Keratinocyte (primary cell): ENCODE data around the gene CUEDC1. TPM values are rescaled to one million over a fixed set of nuclear protein-coding genes. Genes with fewer than 3 reads are reported as not detected.

Source experiments
- DNase-seq: peaks from one replicate; pipeline ENCODE4 v3.0.0-alpha.2; 2011; ENCODE audit warnings: low read depth, missing footprints, low spot score
- FAIRE-seq: peaks from 2 replicates; lab custom pipeline; 2011; peaks lifted over from hg19 to GRCh38; lab: Jason Lieb, UNC
- H2AFZ ChIP-seq: 2 replicates; pipeline ENCODE4 v1.6.0; 2012; ENCODE audit warnings: low read length, control low read depth, inconsistent platforms; ENCODE audit not compliant: control insufficient read depth
- H3K27ac ChIP-seq: 2 replicates; pipeline ENCODE4 v1.5.1; 2011; ENCODE audit warnings: low read length; ENCODE audit not compliant: control insufficient read depth, insufficient read depth
- H3K27me3 ChIP-seq: 3 replicates; pipeline ENCODE4 v1.6.0; 2011; ENCODE audit warnings: low read length; ENCODE audit not compliant: control insufficient read depth, insufficient read depth; ENCODE audit errors: extremely low read depth
- H3K36me3 ChIP-seq, 2 experiments: 2 replicates in 1 of 2; 3 replicates in 1 of 2; pipeline ENCODE4 v1.5.1; 2011; ENCODE audit warnings: low read length in 2 of 2, mild to moderate bottlenecking in 1 of 2; ENCODE audit not compliant: control insufficient read depth in 2 of 2, insufficient read depth in 2 of 2; ENCODE audit errors: extremely low read depth in 1 of 2
- H3K4me1 ChIP-seq: 3 replicates; pipeline ENCODE4 v1.5.1; 2011; ENCODE audit warnings: low read length; ENCODE audit not compliant: control insufficient read depth, insufficient read depth; ENCODE audit errors: extremely low read depth
- H3K4me2 ChIP-seq: 3 replicates; pipeline ENCODE4 v1.6.0; 2011; ENCODE audit warnings: low read depth, low read length; ENCODE audit not compliant: control insufficient read depth, insufficient read depth; ENCODE audit errors: extremely low read depth
- H3K4me3 ChIP-seq, 3 experiments: fragments of 200-600 bp in 1 of 3; sonication (generic) in 1 of 3; 2 replicates in 2 of 3; 3 replicates in 1 of 3; pipeline ENCODE4 v1.5.1; 2011 to 2016; ENCODE audit warnings: low read length in 3 of 3, mild to moderate bottlenecking in 3 of 3, control low read depth in 2 of 3, inconsistent platforms in 1 of 3, low read depth in 1 of 3, mixed read lengths in 1 of 3, mixed run types in 1 of 3, moderate library complexity in 1 of 3; ENCODE audit not compliant: control insufficient read depth in 2 of 3, insufficient read depth in 2 of 3; ENCODE audit errors: extremely low read depth in 1 of 3
- H3K79me2 ChIP-seq: 2 replicates; pipeline ENCODE4 v1.6.0; 2012; ENCODE audit warnings: low read length; ENCODE audit not compliant: control insufficient read depth, insufficient read depth
- H3K9ac ChIP-seq: 3 replicates; pipeline ENCODE4 v1.6.0; 2011; ENCODE audit warnings: low read length; ENCODE audit not compliant: control insufficient read depth, insufficient read depth; ENCODE audit errors: extremely low read depth
- H3K9me1 ChIP-seq: 3 replicates; pipeline ENCODE4 v1.6.0; 2011; ENCODE audit warnings: low read length; ENCODE audit not compliant: control insufficient read depth, insufficient read depth; ENCODE audit errors: extremely low read depth
- H3K9me3 ChIP-seq: 2 replicates; pipeline ENCODE4 v1.5.1; 2012; ENCODE audit warnings: low read depth, low read length; ENCODE audit not compliant: control insufficient read depth
- H4K20me1 ChIP-seq: 3 replicates; pipeline ENCODE4 v1.6.0; 2011; ENCODE audit warnings: low read length; ENCODE audit not compliant: control insufficient read depth, insufficient read depth; ENCODE audit errors: extremely low read depth
- EZH2 ChIP-seq: IDR thresholded peaks from one replicate; pipeline ENCODE4 v1.6.1; 2012; ENCODE audit warnings: inconsistent platforms, mild to moderate bottlenecking, low read length, moderate library complexity
- dilution Hi-C: fragments of 300-500 bp; cut with MboI; formaldehyde crosslinking; loops from one replicate; pipeline ENCODE4 v1.7.0; 2020; ENCODE audit warnings: low sequenced_read_pairs; ENCODE audit not compliant: extremely low pct_ligation_motif_present
- polyA plus RNA-seq, 5 experiments: library from polyadenylated mRNA; depleted of rRNA in 3 of 5; stranded (reverse) in 3 of 5; stranded (forward) in 1 of 5; unstranded in 1 of 5; fragments of >200 nt; gene quantifications; 1 replicate in 1 of 5; 2 replicates in 3 of 5; 3 replicates in 1 of 5; pipeline versions ENCODE4 v1.2.1 to v1.2.3, GENCODE V29; 2011 to 2012; ENCODE audit warnings: missing spikeins in 2 of 5, low read depth in 1 of 5, low replicate concordance in 1 of 5
- TF ChIP-seq, protein P1 (sequence below), 3 experiments: IDR thresholded peaks in 1 of 3; conservative IDR thresholded peaks in 1 of 3; optimal IDR thresholded peaks in 1 of 3; 2 replicates in 2 of 3; 3 replicates in 1 of 3; pipeline versions ENCODE3 to v1.5.1; 2011; ENCODE audit warnings: low read length in 3 of 3, mild to moderate bottlenecking in 3 of 3, moderate library complexity in 2 of 3, control low read depth in 1 of 3, inconsistent platforms in 1 of 3; ENCODE audit not compliant: insufficient read depth in 2 of 3; ENCODE audit errors: extremely low read depth in 1 of 3

The CUEDC1 gene
- polyA plus RNA-seq, 1 donor (not counting 4 experiments of a cell fraction or from before 2014, with no cell fraction given): 12.9 TPM

GRCh38 chr17:57838857-57839570, 116.2 kb downstream of the CUEDC1 start:
- peaks cover 16 to 18% of the 10 kb centered on the region in 2 experiments for H3K36me3 ChIP-seq
- no peak overlapping the region for H3K27ac ChIP-seq
- H4K20me1 ChIP-seq: no peaks in the 10 kb centered on the region
- TF ChIP-seq EZH2: no peak
- TF ChIP-seq, protein P1, sequence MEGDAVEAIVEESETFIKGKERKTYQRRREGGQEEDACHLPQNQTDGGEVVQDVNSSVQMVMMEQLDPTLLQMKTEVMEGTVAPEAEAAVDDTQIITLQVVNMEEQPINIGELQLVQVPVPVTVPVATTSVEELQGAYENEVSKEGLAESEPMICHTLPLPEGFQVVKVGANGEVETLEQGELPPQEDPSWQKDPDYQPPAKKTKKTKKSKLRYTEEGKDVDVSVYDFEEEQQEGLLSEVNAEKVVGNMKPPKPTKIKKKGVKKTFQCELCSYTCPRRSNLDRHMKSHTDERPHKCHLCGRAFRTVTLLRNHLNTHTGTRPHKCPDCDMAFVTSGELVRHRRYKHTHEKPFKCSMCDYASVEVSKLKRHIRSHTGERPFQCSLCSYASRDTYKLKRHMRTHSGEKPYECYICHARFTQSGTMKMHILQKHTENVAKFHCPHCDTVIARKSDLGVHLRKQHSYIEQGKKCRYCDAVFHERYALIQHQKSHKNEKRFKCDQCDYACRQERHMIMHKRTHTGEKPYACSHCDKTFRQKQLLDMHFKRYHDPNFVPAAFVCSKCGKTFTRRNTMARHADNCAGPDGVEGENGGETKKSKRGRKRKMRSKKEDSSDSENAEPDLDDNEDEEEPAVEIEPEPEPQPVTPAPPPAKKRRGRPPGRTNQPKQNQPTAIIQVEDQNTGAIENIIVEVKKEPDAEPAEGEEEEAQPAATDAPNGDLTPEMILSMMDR (optimal IDR thresholded peaks at IDR 0.05 in 1 of 3, IDR thresholded peaks at IDR 0.05 in 1 of 3, conservative IDR thresholded peaks at IDR 0.05 in 1 of 3; ENCODE audit: extremely low read depth in 1 of 3, insufficient read depth in 2 of 3, low read length in 3 of 3): no peak
- H3K4me2 ChIP-seq: no peak overlapping the region
- H3K27me3 ChIP-seq: no peaks in the 10 kb centered on the region
- H3K4me3 ChIP-seq: no peak overlapping the region
- no peak overlapping the region for H2AFZ ChIP-seq
- H3K79me2 ChIP-seq: peaks cover 16% of the 10 kb centered on the region
- dilution Hi-C loops: no loop called here
- no peak overlapping the region for H3K9ac ChIP-seq
- H3K9me1 ChIP-seq: peaks cover 2% of the 10 kb centered on the region
- DNase-seq: no peak
- H3K4me1 ChIP-seq: peaks cover 6% of the 10 kb centered on the region
- no peaks in the 10 kb centered on the region for H3K9me3 ChIP-seq
- FAIRE-seq: no peak

GRCh38 chr17:57838453-57838852, 116.8 kb downstream of the CUEDC1 start:
- H3K4me3 ChIP-seq: no peak overlapping the region
- no peak overlapping the region for H3K9ac ChIP-seq
- no peak overlapping the region for H3K27ac ChIP-seq
- no peak overlapping the region for H2AFZ ChIP-seq
- TF ChIP-seq, protein P1 (optimal IDR thresholded peaks at IDR 0.05 in 1 of 3, IDR thresholded peaks at IDR 0.05 in 1 of 3, conservative IDR thresholded peaks at IDR 0.05 in 1 of 3; ENCODE audit: extremely low read depth in 1 of 3, insufficient read depth in 2 of 3, low read length in 3 of 3): no peak
- TF ChIP-seq EZH2: no peak
- FAIRE-seq: no peak
- peaks cover 8% of the 10 kb centered on the region for H3K4me1 ChIP-seq
- H3K79me2 ChIP-seq: peaks cover 13% of the 10 kb centered on the region
- H4K20me1 ChIP-seq: no peaks in the 10 kb centered on the region
- DNase-seq: no peak
- H3K36me3 ChIP-seq: peaks cover 16 to 18% of the 10 kb centered on the region in 2 experiments
- no peaks in the 10 kb centered on the region for H3K9me3 ChIP-seq
- no peaks in the 10 kb centered on the region for H3K27me3 ChIP-seq
- dilution Hi-C loops: no loop called here
- H3K4me2 ChIP-seq: no peak overlapping the region
- H3K9me1 ChIP-seq: peaks cover 2% of the 10 kb centered on the region
